HCT116 (cell line): ENCODE measurements around the gene ATP8A2. TPM values are rescaled to one million over a fixed set of nuclear protein-coding genes. Genes with fewer than 3 reads are reported as not detected.

Experiments
- ATAC-seq: fragments of 200-7000 bp; cut with Tn5 transposase; 2 replicates; pipeline ENCODE4 v1.9.1; 2020; ENCODE audit warnings: mild to moderate bottlenecking, moderate library complexity
- BruUV-seq: library from RNA; stranded (reverse); fragments of 400-500 nt; replicated peaks from 2 replicates; lab custom pipeline; 2021; lab: Mats Ljungman, UMichigan
- CTCF ChIA-PET: fragments of 300-600 bp; sonication (Branson Sonifier 250); formaldehyde crosslinking; loops from one replicate; lab custom pipeline; 2021; ENCODE audit warnings: antibody characterized with exemption; lab: Charles Lee
- POLR2A ChIA-PET: fragments of 300-600, 350-600 bp; sonication (Branson Sonifier 250); formaldehyde crosslinking; loops from one replicate; lab custom pipeline; 2021; ENCODE audit warnings: antibody characterized with exemption; lab: Charles Lee
- RAD21 ChIA-PET, 2 experiments: fragments of 300-600 bp; sonication (Branson Sonifier 250); formaldehyde crosslinking; loops; one replicate each; lab custom pipeline; 2023; ENCODE audit warnings: low total read pairs in 2 of 2; ENCODE audit not compliant: uncharacterized antibody in 2 of 2, unreplicated experiment in 2 of 2, low non-redundant PET in 1 of 2; lab: Charles Lee
- DNase-seq: peaks from one replicate; pipeline ENCODE4 v3.0.0-alpha.2; 2010; ENCODE audit warnings: low read depth, low spot score
- H2AFZ ChIP-seq: fragments of 200-600 bp; shearing (Covaris generic), sonication (generic); 2 replicates; pipeline ENCODE4 v1.6.1; 2017; ENCODE audit warnings: low read depth, mixed run types, mixed read lengths, antibody characterized with exemption, low read length; ENCODE audit not compliant: poor library complexity, severe bottlenecking
- H3K27ac ChIP-seq: 2 replicates; pipeline ENCODE4 v1.5.1; 2012; ENCODE audit warnings: low read depth, low read length
- H3K27me3 ChIP-seq: fragments of 200-600 bp; sonication (generic); 2 replicates; pipeline ENCODE4 v1.6.1; 2016; ENCODE audit warnings: mixed run types, low read length, mixed read lengths; ENCODE audit not compliant: insufficient read depth
- H3K36me3 ChIP-seq, 2 experiments: fragments of 200-500 bp in 1 of 2; fragments of 200-600 bp in 1 of 2; sonication (Bioruptor generic) in 1 of 2; sonication (generic) in 1 of 2; 2 replicates each; pipeline versions ENCODE4 v1.5.1 to v1.6.1; 2014 to 2016; ENCODE audit warnings: low read length in 2 of 2, inconsistent platforms in 1 of 2, mixed read lengths in 1 of 2, mixed run types in 1 of 2; ENCODE audit not compliant: insufficient read depth in 2 of 2, control insufficient read depth in 1 of 2
- H3K4me1 ChIP-seq, 2 experiments: fragments of 200-600 bp in 1 of 2; sonication (generic) in 1 of 2; 2 replicates each; pipeline versions ENCODE4 v1.5.1 to v1.6.1; 2012 to 2017; ENCODE audit warnings: low read length in 2 of 2, inconsistent platforms in 1 of 2, mild to moderate bottlenecking in 1 of 2, mixed read lengths in 1 of 2, mixed run types in 1 of 2, moderate library complexity in 1 of 2; ENCODE audit not compliant: insufficient read depth in 2 of 2, control insufficient read depth in 1 of 2
- H3K4me2 ChIP-seq: fragments of 200-600 bp; sonication (generic); 2 replicates; pipeline ENCODE4 v1.6.1; 2017; ENCODE audit warnings: mixed run types, low read length, mixed read lengths
- H3K4me3 ChIP-seq, 2 experiments: fragments of 200-600 bp in 1 of 2; sonication (generic) in 1 of 2; replicated peaks in 1 of 2; 2 replicates each; pipeline ENCODE4 v1.5.1; 2011 to 2016; ENCODE audit warnings: low read length in 2 of 2, control low read depth in 1 of 2, low read depth in 1 of 2, mild to moderate bottlenecking in 1 of 2, mixed read lengths in 1 of 2, mixed run types in 1 of 2
- H3K79me2 ChIP-seq: fragments of 200-600 bp; sonication (generic); 2 replicates; pipeline ENCODE4 v1.6.1; 2017; ENCODE audit warnings: mild to moderate bottlenecking, mixed run types, low read length, moderate library complexity, mixed read lengths; ENCODE audit not compliant: insufficient read depth
- H3K9ac ChIP-seq: fragments of 200-600 bp; sonication (generic); 2 replicates; pipeline ENCODE4 v1.6.1; 2016; ENCODE audit warnings: low read length, mixed read lengths
- H3K9me2 ChIP-seq: fragments of 200-600 bp; sonication (generic), shearing (Covaris generic); 2 replicates; pipeline ENCODE4 v1.6.1; 2017; ENCODE audit warnings: mixed run types, mild to moderate bottlenecking, moderate library complexity; ENCODE audit not compliant: insufficient read depth
- H3K9me3 ChIP-seq, 2 experiments: fragments of 200-500 bp in 1 of 2; fragments of 200-600 bp in 1 of 2; sonication (Bioruptor generic) in 1 of 2; sonication (generic) in 1 of 2; 2 replicates each; pipeline ENCODE4 v1.6.1; 2014 to 2017; ENCODE audit warnings: low read length in 2 of 2, mixed read lengths in 2 of 2, inconsistent platforms in 1 of 2, low read depth in 1 of 2, mild to moderate bottlenecking in 1 of 2, mixed run types in 1 of 2, moderate library complexity in 1 of 2; ENCODE audit not compliant: control insufficient read depth in 1 of 2, insufficient read depth in 1 of 2
- H4K20me1 ChIP-seq: fragments of 200-600 bp; sonication (generic), shearing (Covaris generic); 2 replicates; pipeline ENCODE4 v1.6.1; 2017; ENCODE audit warnings: mixed run types, mild to moderate bottlenecking, moderate library complexity; ENCODE audit not compliant: insufficient read depth
- ATF3 ChIP-seq: IDR thresholded peaks from 2 replicates; pipeline ENCODE4 v1.6.1; 2012
- CBX3 ChIP-seq: IDR thresholded peaks from 2 replicates; pipeline ENCODE4 v1.6.1; 2012; ENCODE audit warnings: low read depth
- CEBPB ChIP-seq: IDR thresholded peaks from 2 replicates; pipeline ENCODE4 v1.6.1; 2012; ENCODE audit warnings: low read depth
- EGR1 ChIP-seq: IDR thresholded peaks from 2 replicates; pipeline ENCODE4 v1.6.1; 2012; ENCODE audit warnings: low read depth
- EZH2 ChIP-seq: fragments of 200-600 bp; sonication (generic); IDR thresholded peaks from 2 replicates; pipeline ENCODE4 v1.6.1; 2017; ENCODE audit warnings: antibody characterized with exemption, mixed run types
- FOSL1 ChIP-seq: IDR thresholded peaks from 2 replicates; pipeline ENCODE4 v1.6.1; 2012; ENCODE audit warnings: low read depth
- JUND ChIP-seq: IDR thresholded peaks from 2 replicates; pipeline ENCODE4 v1.6.1; 2012
- POLR2AphosphoS5 ChIP-seq: IDR thresholded peaks from 2 replicates; pipeline ENCODE4 v1.6.1; 2011; ENCODE audit warnings: mild to moderate bottlenecking, low read depth, low read length, moderate library complexity
- REST ChIP-seq: IDR thresholded peaks from 2 replicates; pipeline ENCODE4 v1.6.1; 2012; ENCODE audit warnings: low read depth
- SIN3A ChIP-seq: IDR thresholded peaks from 2 replicates; pipeline ENCODE4 v1.6.1; 2012; ENCODE audit warnings: low read depth
- SP1 ChIP-seq: IDR thresholded peaks from 2 replicates; pipeline ENCODE4 v1.6.1; 2012; ENCODE audit warnings: low read depth
- SRF ChIP-seq: IDR thresholded peaks from 2 replicates; pipeline ENCODE4 v1.6.1; 2012; ENCODE audit warnings: low read depth
- TCF7L2 ChIP-seq: IDR thresholded peaks from 2 replicates; pipeline ENCODE4 v1.7.0; 2011; ENCODE audit warnings: borderline replicate concordance, inconsistent platforms; ENCODE audit not compliant: insufficient read depth, insufficient read length; ENCODE audit errors: extremely low read depth
- ZBTB33 ChIP-seq: IDR thresholded peaks from 2 replicates; pipeline ENCODE4 v1.6.1; 2011; ENCODE audit warnings: mild to moderate bottlenecking, low read length, moderate library complexity; ENCODE audit not compliant: insufficient replicate concordance; ENCODE audit errors: extremely low read depth
- ZFX ChIP-seq: fragments of 450-650 bp; IDR thresholded peaks from 2 replicates; pipeline ENCODE4 v1.6.1; 2017
- intact Hi-C: fragments of 100-400 bp; cut with micrococcal nuclease; formaldehyde crosslinking; loops from 2 replicates; pipeline ENCODE4 v1.10.0; 2022
- total RNA-seq: library from RNA; stranded (reverse); gene quantifications from one replicate; pipeline ENCODE4 v1.2.1, GENCODE V29; 2021; ENCODE audit not compliant: unreplicated experiment

The ATP8A2 gene
- total RNA-seq, 1 experiment from 2014 or later = not detected

GRCh38 chr13:25673711-25674110 lies 301.9 kb downstream of the ATP8A2 start:
- ChIA-PET CTCF (no interaction called here), POLR2A (no interaction called here), RAD21 (no interaction called here)
- H3K27ac ChIP-seq = no peak overlapping the region
- intact Hi-C loops = no loop called here
- TF ChIP-seq FOSL1 = no peak
- no peak for TF ChIP-seq POLR2AphosphoS5
- no TSS peak for BruUV-seq
- no peaks in the 10 kb centered on the region for H3K79me2 ChIP-seq
- no peak overlapping the region for H3K9ac ChIP-seq
- H4K20me1 ChIP-seq = no peaks in the 10 kb centered on the region
- no peak overlapping the region for H3K4me2 ChIP-seq
- peaks cover 26% of the 10 kb centered on the region for H3K27me3 ChIP-seq
- DNase-seq (no peak), ATAC-seq (no peak)
- no peak overlapping the region for H3K4me3 ChIP-seq
- H3K36me3 ChIP-seq = no peaks in the 10 kb centered on the region
- H3K9me2 ChIP-seq = no peaks in the 10 kb centered on the region
- no peak overlapping the region for H2AFZ ChIP-seq
- H3K4me1 ChIP-seq = no peaks in the 10 kb centered on the region
- no peaks in the 10 kb centered on the region for H3K9me3 ChIP-seq

- no TSS peak for BruUV-seq
- intact Hi-C loops = no loop called here
- no peaks in the 10 kb centered on the region for H3K9me2 ChIP-seq
- no peak for TF ChIP-seq JUND
- TF ChIP-seq CEBPB = no peak
- no peak for TF ChIP-seq FOSL1
- TF ChIP-seq TCF7L2 = no peak
- no peak for TF ChIP-seq ATF3
- TF ChIP-seq SRF = no peak
- TF ChIP-seq SIN3A = no peak
- TF ChIP-seq EZH2 = no peak
- no peak for TF ChIP-seq POLR2AphosphoS5
- TF ChIP-seq EGR1 = no peak
- no peak for TF ChIP-seq SP1
- no peak for TF ChIP-seq ZBTB33
- no peak for TF ChIP-seq ZFX
- no peak for TF ChIP-seq REST
- no peak for TF ChIP-seq CBX3
Measured at GRCh38 chr13:25674371-25674770, 302.6 kb downstream of the ATP8A2 start.

More at GRCh38 chr13:25674371-25674770, 302.6 kb downstream of the ATP8A2 start:
- H3K4me3 ChIP-seq = no peak overlapping the region
- RAD21 ChIA-PET = no interaction called here
- CTCF ChIA-PET = no interaction called here
- no peak overlapping the region for H3K27ac ChIP-seq
- no peak for DNase-seq
- H3K4me1 ChIP-seq = no peaks in the 10 kb centered on the region
- peaks cover 26% of the 10 kb centered on the region for H3K27me3 ChIP-seq
- POLR2A ChIA-PET = no interaction called here
- H3K79me2 ChIP-seq = no peaks in the 10 kb centered on the region
- H3K9me3 ChIP-seq = no peaks in the 10 kb centered on the region
- H3K9ac ChIP-seq = no peak overlapping the region
- no peaks in the 10 kb centered on the region for H3K36me3 ChIP-seq
- H4K20me1 ChIP-seq = no peaks in the 10 kb centered on the region
- ATAC-seq = no peak
- no peak overlapping the region for H2AFZ ChIP-seq
- H3K4me2 ChIP-seq = no peak overlapping the region
